K562 treated with DMSO at 1 percent for 4 hours (cell line): ENCODE measurements around the gene SIGLEC8. TPM values are rescaled to one million over a fixed set of nuclear protein-coding genes. Genes with fewer than 3 reads are reported as not detected.

ENCODE experiments used
- total RNA-seq: library from RNA; unstranded; fragments of 300-600 nt; gene quantifications from 2 replicates; pipeline ENCODE4 v1.2.3, GENCODE V29; 2022; ENCODE audit not compliant: insufficient read depth

The SIGLEC8 gene
- 0.69 and 0.85 TPM in 2 replicates for total RNA-seq

DNA sequence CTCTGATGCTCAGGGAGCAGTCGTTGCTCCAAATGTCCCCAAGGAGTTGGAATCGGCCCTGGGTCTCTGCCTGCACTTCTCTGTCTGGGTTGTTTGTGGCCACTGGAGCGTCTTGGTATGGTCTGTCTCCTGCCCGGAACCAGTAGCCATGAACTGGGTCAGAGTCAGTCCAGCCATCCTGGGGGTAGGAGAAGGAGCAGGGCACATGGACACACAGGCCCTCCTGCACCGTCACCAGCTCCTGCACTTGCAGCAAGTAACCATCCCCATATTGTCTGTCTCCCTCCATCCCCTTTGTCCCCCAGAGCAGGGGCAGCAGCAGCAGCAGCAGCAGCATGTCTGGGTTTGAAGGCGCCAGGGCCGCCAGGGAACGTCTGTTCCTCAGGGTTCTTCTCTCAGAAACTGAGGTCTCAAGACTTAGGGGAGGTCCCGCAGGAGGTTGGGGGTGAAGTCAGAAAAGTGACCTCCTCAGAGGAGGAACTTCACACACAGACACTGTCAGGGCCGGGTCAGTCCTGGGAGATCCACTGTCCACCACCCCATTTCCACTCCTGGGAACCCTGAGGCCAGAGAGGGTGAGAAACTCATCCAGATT, at the start of gene SIGLEC8:
Gene SIGLEC8, minus strand, starts transcription at position 404 of the 595 bp plus-strand sequence. Its CDS starts 67 bp downstream, at position 337.

DNA sequence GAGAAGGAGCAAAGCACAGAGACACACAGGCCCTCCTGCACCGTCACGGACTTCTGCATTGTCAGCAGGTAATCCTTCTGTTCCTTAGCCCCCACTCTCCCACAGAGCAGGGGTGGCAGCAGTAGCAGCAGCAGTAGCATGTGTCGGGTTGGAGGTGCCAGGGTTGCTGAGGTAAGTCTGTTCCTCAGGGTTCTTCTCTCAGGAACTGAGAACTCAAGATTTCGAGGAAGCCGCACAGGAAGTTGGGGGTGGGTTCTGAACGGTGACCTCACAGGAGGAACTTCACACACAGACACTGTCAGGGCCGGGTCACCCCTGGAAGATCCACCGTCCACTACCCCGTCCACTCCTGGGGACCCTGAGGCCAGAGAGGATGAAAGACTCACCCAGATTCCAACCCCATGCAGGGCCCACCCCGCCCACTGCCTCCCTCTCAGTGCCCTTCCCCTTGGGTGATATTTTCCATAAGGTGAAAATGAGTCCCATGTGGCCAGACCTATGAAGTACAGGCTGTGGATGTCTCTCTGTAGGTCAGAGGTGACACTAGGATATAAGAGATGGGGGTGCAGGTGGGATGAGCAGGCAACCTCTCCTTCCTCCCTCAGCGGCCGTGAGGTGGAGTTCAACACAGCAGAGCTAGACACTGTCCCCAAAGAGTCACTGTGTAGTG, 43.5 kb upstream of the SIGLEC8 start, which contains the start of gene SIGLEC12:
Gene SIGLEC12, minus strand, starts transcription at position 207 of the 670 bp plus-strand sequence. Its CDS starts 67 bp downstream, at position 140.

DNA sequence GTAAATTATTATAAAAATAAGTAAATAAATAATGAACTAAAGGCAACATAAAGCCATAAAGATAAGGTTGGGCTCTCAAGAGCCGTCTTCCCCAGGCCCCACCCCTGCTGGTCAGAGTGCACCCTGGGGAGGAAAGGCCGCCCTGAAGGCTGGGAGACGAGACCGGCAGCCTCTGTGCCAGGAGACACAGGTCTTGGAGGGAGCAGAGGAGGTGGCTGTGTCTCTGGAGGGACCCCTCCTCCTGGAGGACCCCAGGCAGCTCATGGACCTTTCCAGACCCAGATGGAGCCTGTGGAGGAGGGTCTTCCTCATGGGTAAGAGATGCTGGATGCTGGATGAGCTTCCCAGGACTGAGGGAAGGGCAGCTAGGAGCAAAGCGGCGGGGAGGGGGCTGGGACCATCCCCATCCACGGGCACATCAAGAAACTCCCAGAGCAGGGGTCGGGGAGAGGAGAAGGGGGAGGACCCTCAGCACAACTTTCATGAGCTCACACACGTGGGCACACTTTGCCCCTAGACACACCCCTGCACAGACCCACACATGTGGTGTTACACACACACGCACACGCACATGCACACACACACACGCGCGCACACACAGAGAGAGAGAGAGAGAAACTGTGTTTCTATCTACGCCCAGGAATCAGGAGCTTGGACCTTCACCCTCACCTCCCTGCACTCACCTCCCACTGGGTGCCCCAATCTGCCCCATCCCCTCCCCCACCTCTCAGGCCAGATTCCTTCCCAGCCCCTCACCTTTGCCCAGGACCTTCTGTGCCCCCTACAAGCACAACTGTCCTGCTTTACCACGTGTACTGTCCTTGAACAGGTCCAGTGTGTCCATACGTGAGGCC, 20.4 kb upstream of the SIGLEC8 start, which contains the start of gene CEACAM18:
Gene CEACAM18, plus strand, starts transcription at position 159 of the 854 bp plus-strand sequence.

DNA sequence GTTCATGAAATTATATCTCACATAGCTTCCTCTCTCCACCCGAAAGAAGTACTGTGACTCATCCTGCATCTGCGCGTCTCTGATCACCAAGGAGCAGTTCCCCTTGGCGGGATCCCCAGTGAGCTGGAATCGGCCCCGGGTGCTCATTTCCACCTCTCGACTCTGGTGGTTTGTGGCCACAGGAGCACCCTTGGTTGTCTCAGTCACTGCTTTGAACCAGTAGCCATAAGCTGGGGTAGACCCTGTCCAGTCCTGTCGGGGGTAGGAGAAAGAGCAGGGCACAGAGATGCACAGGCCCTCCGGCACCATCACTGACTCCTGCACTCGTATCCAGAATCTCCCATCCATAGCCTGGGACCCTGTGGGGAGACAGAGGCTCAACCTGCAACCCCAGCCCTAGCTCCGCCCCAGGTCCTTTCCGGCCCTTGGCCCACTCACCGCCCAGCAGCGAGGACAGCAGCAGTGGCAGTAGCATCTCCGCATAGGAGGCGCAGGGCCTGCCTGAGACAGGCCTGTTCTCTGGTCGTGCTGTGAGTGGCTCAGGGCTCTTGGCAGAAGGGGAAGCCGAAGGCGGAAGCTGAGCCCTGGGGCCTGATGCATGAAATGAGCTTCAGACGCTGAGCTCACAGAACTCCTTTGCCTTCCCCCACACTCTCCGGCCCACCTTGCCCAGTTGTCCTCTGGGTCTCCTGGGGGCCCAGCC, 41.0 kb downstream of the SIGLEC8 start, which contains the start of gene SIGLEC10:
Gene SIGLEC10, minus strand, starts transcription at position 536 of the 703 bp plus-strand sequence. Its CDS starts 61 bp downstream, at position 475.

Other genes starting within 250 kb of the SIGLEC8 start
- gene CD33, start 233.4 kb downstream of the SIGLEC8 start, total RNA-seq, result 58.9 and 71.8 TPM in 2 replicates
- gene SIGLECL1, start 207.4 kb downstream of the SIGLEC8 start, total RNA-seq, result not detected in 2 replicates
- 0.30 TPM in 1 of 2 replicates, not detected in the other for gene IGLON5, start 146.8 kb downstream of the SIGLEC8 start, total RNA-seq
- gene VSIG10L, start 116.3 kb downstream of the SIGLEC8 start, total RNA-seq, result 4.1 and 9.1 TPM in 2 replicates
- gene ETFB, start 92.1 kb downstream of the SIGLEC8 start, total RNA-seq, result 198 and 249 TPM in 2 replicates
- gene CLDND2, start 89.5 kb downstream of the SIGLEC8 start, total RNA-seq, result not detected in 2 replicates
- not detected in 2 replicates for gene NKG7, start 85.8 kb downstream of the SIGLEC8 start, total RNA-seq
- not detected in 2 replicates for gene LIM2, start 70.5 kb downstream of the SIGLEC8 start, total RNA-seq
- 1.6 TPM in 1 of 2 replicates, not detected in the other for gene C19orf84, start 67.9 kb downstream of the SIGLEC8 start, total RNA-seq
- gene SIGLEC10, start 40.8 kb downstream of the SIGLEC8 start, total RNA-seq, result 1.2 and 2.5 TPM in 2 replicates
- gene CEACAM18, start 20.1 kb upstream of the SIGLEC8 start, total RNA-seq, result not detected in 2 replicates
- gene SIGLEC12, start 43.3 kb upstream of the SIGLEC8 start, total RNA-seq, result 1.2 and 1.5 TPM in 2 replicates
- 32.0 and 34.1 TPM in 2 replicates for gene SIGLEC6, start 73.2 kb upstream of the SIGLEC8 start, total RNA-seq
- gene ZNF175, start 112.8 kb upstream of the SIGLEC8 start, total RNA-seq, result 7.6 and 12.7 TPM in 2 replicates
- 0.92 TPM in 1 of 2 replicates, not detected in the other for gene SIGLEC5, start 171.9 kb upstream of the SIGLEC8 start, total RNA-seq
- 0.58 TPM in 1 of 2 replicates, not detected in the other for gene SIGLEC14, start 188.4 kb upstream of the SIGLEC8 start, total RNA-seq
- gene SPACA6, start 234.9 kb upstream of the SIGLEC8 start, total RNA-seq, result 12.2 and 13.2 TPM in 2 replicates